ENCODE results near the gene DARS1.

DNA sequence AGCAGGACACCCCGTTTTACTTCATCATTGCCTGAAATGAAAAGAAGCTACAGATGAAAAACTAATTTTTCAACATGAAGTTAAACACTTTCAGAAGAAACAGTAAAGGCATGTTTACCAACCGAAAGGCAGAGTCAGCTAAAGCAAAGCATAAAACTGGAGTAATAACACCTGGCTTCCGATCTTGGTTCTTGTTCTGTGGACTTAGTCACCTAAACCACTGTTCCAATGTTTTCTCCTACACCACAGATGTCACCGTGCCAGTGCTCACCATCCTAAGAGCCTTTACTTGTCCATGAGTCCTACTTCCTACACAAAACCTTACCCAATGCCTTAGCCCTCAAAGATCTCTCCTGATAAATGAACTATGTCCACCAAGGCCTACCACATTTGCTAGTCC, 122.7 kb downstream of the DARS1 start:
- no peak for TF ChIP-seq POLR2AphosphoS5 (IDR thresholded peaks at IDR 0.05; ENCODE audit: low read depth, low read length)
- TF ChIP-seq, protein P1, sequence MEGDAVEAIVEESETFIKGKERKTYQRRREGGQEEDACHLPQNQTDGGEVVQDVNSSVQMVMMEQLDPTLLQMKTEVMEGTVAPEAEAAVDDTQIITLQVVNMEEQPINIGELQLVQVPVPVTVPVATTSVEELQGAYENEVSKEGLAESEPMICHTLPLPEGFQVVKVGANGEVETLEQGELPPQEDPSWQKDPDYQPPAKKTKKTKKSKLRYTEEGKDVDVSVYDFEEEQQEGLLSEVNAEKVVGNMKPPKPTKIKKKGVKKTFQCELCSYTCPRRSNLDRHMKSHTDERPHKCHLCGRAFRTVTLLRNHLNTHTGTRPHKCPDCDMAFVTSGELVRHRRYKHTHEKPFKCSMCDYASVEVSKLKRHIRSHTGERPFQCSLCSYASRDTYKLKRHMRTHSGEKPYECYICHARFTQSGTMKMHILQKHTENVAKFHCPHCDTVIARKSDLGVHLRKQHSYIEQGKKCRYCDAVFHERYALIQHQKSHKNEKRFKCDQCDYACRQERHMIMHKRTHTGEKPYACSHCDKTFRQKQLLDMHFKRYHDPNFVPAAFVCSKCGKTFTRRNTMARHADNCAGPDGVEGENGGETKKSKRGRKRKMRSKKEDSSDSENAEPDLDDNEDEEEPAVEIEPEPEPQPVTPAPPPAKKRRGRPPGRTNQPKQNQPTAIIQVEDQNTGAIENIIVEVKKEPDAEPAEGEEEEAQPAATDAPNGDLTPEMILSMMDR (IDR thresholded peaks at IDR 0.05), result no peak
- TF ChIP-seq, protein P2, sequence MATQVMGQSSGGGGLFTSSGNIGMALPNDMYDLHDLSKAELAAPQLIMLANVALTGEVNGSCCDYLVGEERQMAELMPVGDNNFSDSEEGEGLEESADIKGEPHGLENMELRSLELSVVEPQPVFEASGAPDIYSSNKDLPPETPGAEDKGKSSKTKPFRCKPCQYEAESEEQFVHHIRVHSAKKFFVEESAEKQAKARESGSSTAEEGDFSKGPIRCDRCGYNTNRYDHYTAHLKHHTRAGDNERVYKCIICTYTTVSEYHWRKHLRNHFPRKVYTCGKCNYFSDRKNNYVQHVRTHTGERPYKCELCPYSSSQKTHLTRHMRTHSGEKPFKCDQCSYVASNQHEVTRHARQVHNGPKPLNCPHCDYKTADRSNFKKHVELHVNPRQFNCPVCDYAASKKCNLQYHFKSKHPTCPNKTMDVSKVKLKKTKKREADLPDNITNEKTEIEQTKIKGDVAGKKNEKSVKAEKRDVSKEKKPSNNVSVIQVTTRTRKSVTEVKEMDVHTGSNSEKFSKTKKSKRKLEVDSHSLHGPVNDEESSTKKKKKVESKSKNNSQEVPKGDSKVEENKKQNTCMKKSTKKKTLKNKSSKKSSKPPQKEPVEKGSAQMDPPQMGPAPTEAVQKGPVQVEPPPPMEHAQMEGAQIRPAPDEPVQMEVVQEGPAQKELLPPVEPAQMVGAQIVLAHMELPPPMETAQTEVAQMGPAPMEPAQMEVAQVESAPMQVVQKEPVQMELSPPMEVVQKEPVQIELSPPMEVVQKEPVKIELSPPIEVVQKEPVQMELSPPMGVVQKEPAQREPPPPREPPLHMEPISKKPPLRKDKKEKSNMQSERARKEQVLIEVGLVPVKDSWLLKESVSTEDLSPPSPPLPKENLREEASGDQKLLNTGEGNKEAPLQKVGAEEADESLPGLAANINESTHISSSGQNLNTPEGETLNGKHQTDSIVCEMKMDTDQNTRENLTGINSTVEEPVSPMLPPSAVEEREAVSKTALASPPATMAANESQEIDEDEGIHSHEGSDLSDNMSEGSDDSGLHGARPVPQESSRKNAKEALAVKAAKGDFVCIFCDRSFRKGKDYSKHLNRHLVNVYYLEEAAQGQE (IDR thresholded peaks at IDR 0.05; ENCODE audit: insufficient read depth in 1 of 2, low read depth in 2 of 2, low read length in 1 of 2), result no peak
